HEK293 (cell line): Measurements from ENCODE around the gene ZNF141.

Source experiments
- CTCF ChIA-PET: fragments of 350-600 bp; formaldehyde crosslinking; extraction: SDS; loops from one replicate; lab custom pipeline; 2021; ENCODE audit warnings: antibody characterized with exemption; lab: Yijun Ruan, JAX
- POLR2A ChIA-PET: fragments of 300-600 bp; formaldehyde crosslinking; extraction: SDS; loops from one replicate; lab custom pipeline; 2020; ENCODE audit warnings: antibody characterized with exemption, inconsistent platforms; lab: Yijun Ruan, JAX
- H3K27ac ChIP-seq: fragments of 200-500 bp; sonication (Bioruptor generic); 2 replicates; pipeline ENCODE4 v1.5.1; 2014; ENCODE audit warnings: low read depth, low read length, control low read depth, inconsistent platforms; ENCODE audit errors: extremely low read depth
- H3K36me3 ChIP-seq, 2 experiments: fragments of 200-500 bp in 1 of 2; sonication (Bioruptor generic) in 1 of 2; 1 replicate in 1 of 2; 2 replicates in 1 of 2; pipeline ENCODE4 v1.5.1; 2014 to 2017; ENCODE audit warnings: inconsistent platforms in 2 of 2, low read length in 2 of 2; ENCODE audit not compliant: control insufficient read depth in 2 of 2, insufficient read depth in 1 of 2
- H3K4me1 ChIP-seq: fragments of 200-500 bp; sonication (Bioruptor generic); 2 replicates; pipeline ENCODE4 v1.5.1; 2014; ENCODE audit warnings: mild to moderate bottlenecking, low read length, inconsistent platforms; ENCODE audit not compliant: control insufficient read depth, insufficient read depth
- H3K4me3 ChIP-seq: 2 replicates; pipeline ENCODE4 v1.5.1; 2011; ENCODE audit warnings: low read depth, mild to moderate bottlenecking, control low read depth, low read length, moderate library complexity
- H3K9me3 ChIP-seq: fragments of 200-500 bp; sonication (Bioruptor generic); 2 replicates; pipeline ENCODE4 v1.5.1; 2014; ENCODE audit warnings: low read depth, low read length, inconsistent platforms; ENCODE audit not compliant: control insufficient read depth, insufficient read depth
- BCL11B ChIP-seq: fragments of 450-650 bp; formaldehyde crosslinking; IDR thresholded peaks from 2 replicates; pipeline ENCODE4 v1.5.1; 2016; ENCODE audit warnings: low read depth, missing biosample characterization, missing genetic modification characterization
- BCL6B ChIP-seq: fragments of 450-650 bp; formaldehyde crosslinking; IDR thresholded peaks from 2 replicates; pipeline ENCODE4 v1.5.1; 2017; ENCODE audit warnings: missing biosample characterization, missing genetic modification characterization
- KLF10 ChIP-seq: fragments of 450-650 bp; IDR thresholded peaks from 2 replicates; pipeline ENCODE4 v1.5.1; 2018; ENCODE audit warnings: missing biosample characterization, mild to moderate bottlenecking, missing genetic modification characterization
- OVOL3 ChIP-seq: fragments of 450-650 bp; formaldehyde crosslinking; IDR thresholded peaks from 2 replicates; pipeline ENCODE4 v1.5.1; 2016; ENCODE audit warnings: missing biosample characterization, missing genetic modification characterization
- PBX3 ChIP-seq: sonication (generic); formaldehyde crosslinking; IDR thresholded peaks from 2 replicates; pipeline ENCODE4 v1.8.1; 2022; ENCODE audit warnings: mild to moderate bottlenecking, moderate library complexity, missing genetic modification reagents
- ZBTB48 ChIP-seq: fragments of 450-650 bp; formaldehyde crosslinking; IDR thresholded peaks from 2 replicates; pipeline ENCODE4 v1.5.1; 2016; ENCODE audit warnings: missing biosample characterization, missing genetic modification characterization
- ZFP41 ChIP-seq: fragments of 450-650 bp; formaldehyde crosslinking; IDR thresholded peaks from 2 replicates; pipeline ENCODE4 v1.5.1; 2016; ENCODE audit warnings: missing biosample characterization, missing genetic modification characterization, borderline replicate concordance
- ZNF140 ChIP-seq: fragments of 450-650 bp; formaldehyde crosslinking; IDR thresholded peaks from 2 replicates; pipeline ENCODE4 v1.5.1; 2016; ENCODE audit warnings: missing biosample characterization, missing genetic modification characterization
- ZNF18 ChIP-seq: fragments of 450-650 bp; formaldehyde crosslinking; IDR thresholded peaks from 2 replicates; pipeline ENCODE4 v1.5.1; 2016; ENCODE audit warnings: missing biosample characterization, missing genetic modification characterization
- ZNF19 ChIP-seq: fragments of 450-650 bp; formaldehyde crosslinking; IDR thresholded peaks from 2 replicates; pipeline ENCODE4; 2016; ENCODE audit warnings: missing biosample characterization, missing genetic modification characterization, low read depth
- ZNF24 ChIP-seq: fragments of 450-650 bp; formaldehyde crosslinking; IDR thresholded peaks from 2 replicates; pipeline ENCODE4 v1.5.1; 2016; ENCODE audit warnings: missing biosample characterization, missing genetic modification characterization
- ZNF248 ChIP-seq: fragments of 450-650 bp; formaldehyde crosslinking; IDR thresholded peaks from 2 replicates; pipeline ENCODE4 v1.5.1; 2017; ENCODE audit warnings: missing biosample characterization, missing genetic modification characterization
- ZNF280C ChIP-seq: fragments of 450-650 bp; formaldehyde crosslinking; IDR thresholded peaks from 2 replicates; pipeline ENCODE4 v1.5.1; 2016; ENCODE audit warnings: missing biosample characterization, missing genetic modification characterization
- ZNF311 ChIP-seq: fragments of 450-650 bp; formaldehyde crosslinking; IDR thresholded peaks from 2 replicates; pipeline ENCODE4 v1.5.1; 2017; ENCODE audit warnings: missing biosample characterization, missing genetic modification characterization, borderline replicate concordance
- ZNF404 ChIP-seq: fragments of 450-650 bp; formaldehyde crosslinking; IDR thresholded peaks from 2 replicates; pipeline ENCODE4 v1.5.1; 2017; ENCODE audit warnings: missing biosample characterization, missing genetic modification characterization
- ZNF488 ChIP-seq: fragments of 450-650 bp; formaldehyde crosslinking; IDR thresholded peaks from 2 replicates; pipeline ENCODE4 v1.5.1; 2016; ENCODE audit warnings: missing biosample characterization, missing genetic modification characterization
- ZNF514 ChIP-seq: fragments of 450-650 bp; formaldehyde crosslinking; IDR thresholded peaks from 2 replicates; pipeline ENCODE4 v1.5.1; 2016; ENCODE audit warnings: missing biosample characterization, missing genetic modification characterization
- ZNF521 ChIP-seq: fragments of 450-650 bp; formaldehyde crosslinking; IDR thresholded peaks from 2 replicates; pipeline ENCODE4 v1.5.1; 2017; ENCODE audit warnings: missing biosample characterization, mild to moderate bottlenecking, missing genetic modification characterization
- ZNF580 ChIP-seq: fragments of 450-650 bp; formaldehyde crosslinking; IDR thresholded peaks from 2 replicates; pipeline ENCODE4 v1.5.1; 2016; ENCODE audit warnings: missing biosample characterization, missing genetic modification characterization
- ZNF629 ChIP-seq: fragments of 450-650 bp; formaldehyde crosslinking; IDR thresholded peaks from 2 replicates; pipeline ENCODE4 v1.5.1; 2017; ENCODE audit warnings: missing biosample characterization, missing genetic modification characterization
- ZNF660 ChIP-seq: fragments of 450-650 bp; IDR thresholded peaks from 2 replicates; pipeline ENCODE4 v1.5.1; 2018; ENCODE audit warnings: missing biosample characterization, mild to moderate bottlenecking, missing genetic modification characterization
- ZNF701 ChIP-seq: fragments of 450-650 bp; formaldehyde crosslinking; IDR thresholded peaks from 2 replicates; pipeline ENCODE4 v1.5.1; 2016; ENCODE audit warnings: missing biosample characterization, missing genetic modification characterization

Gene ZNF141

GRCh38 chr4:337143-337931 is at the start of gene ZNF141:
TSS of gene ZNF141 (plus strand) at chr4:337814. CDS start at chr4:337984, 170 bp downstream.
- Histone ChIP-seq H3K27ac (peak within 1 kb of the TSS; percentile 50; the same call in 1 of the 2 replicates), H3K4me3 (peak within 1 kb of the TSS; percentile 65), H3K36me3 (no peaks in the 10 kb centered on the region), H3K4me1 (no peaks in the 10 kb centered on the region), H3K9me3 (no peaks in the 10 kb centered on the region)
- CTCF ChIA-PET: no interaction called here
- POLR2A ChIA-PET: no interaction called here
- TF ChIP-seq ZNF521 (tag by site-specific recombination): no peak
- TF ChIP-seq ZFP41: no peak
- TF ChIP-seq ZNF280C (tag by site-specific recombination): no peak
- TF ChIP-seq PBX3 (CRISPR knock-in tag): peak; percentile 93
- no peak for TF ChIP-seq ZNF580

- TF ChIP-seq ZNF404 (tag by site-specific recombination) (no peak), ZNF248 (tag by site-specific recombination) (no peak), OVOL3 (tag by site-specific recombination) (no peak), ZNF629 (tag by site-specific recombination) (no peak), ZNF140 (tag by site-specific recombination) (no peak), ZNF311 (tag by site-specific recombination) (no peak), ZNF18 (tag by site-specific recombination) (no peak), ZNF19 (tag by site-specific recombination) (no peak), BCL11B (no peak), BCL6B (tag by site-specific recombination) (no peak), KLF10 (tag by site-specific recombination) (no peak), ZNF514 (tag by site-specific recombination) (no peak), ZNF660 (no peak), ZNF701 (no peak), ZBTB48 (tag by site-specific recombination) (no peak), ZNF488 (tag by site-specific recombination) (no peak), ZNF24 (tag by site-specific recombination) (no peak)
- ChIA-PET POLR2A (no interaction called here), CTCF (interaction anchor here (1.7 kb wide), 1 partner anchor 41 kb away, joined by 3 read pairs; no protein-coding TSS in a partner anchor)
- Histone ChIP-seq H3K4me1 (no peaks in the 10 kb centered on the region), H3K4me3 (no peak overlapping the region), H3K9me3 (no peaks in the 10 kb centered on the region), H3K27ac (no peak overlapping the region), H3K36me3 (no peaks in the 10 kb centered on the region)
Observed at GRCh38 chr4:288891-289290, 48.7 kb upstream of the ZNF141 start.
